Stimulated activated naive B cell treated with anti-CD40 and anti-IgM and Interleukin-4, amounts not matched to agents 10 μg/mL and 1 μg/mL and 100 μg/mL, for 72 hours (primary cell): ENCODE measurements around the gene MGP.

Experiments
- ATAC-seq, 2 donors: fragments of 150-1000 bp; cut with Tn5 transposase; replicated peaks; 2 replicates each; pipeline ENCODE4 v1.10.0; 2021; ENCODE audit warnings: moderate library complexity in 1 of 2
- DNase-seq: peaks from one replicate; pipeline ENCODE4 v3.0.0; 2021
- H3K27ac Mint-ChIP-seq: one replicate; pipeline ENCODE4 v1.8.0; 2022; ENCODE audit warnings: mild to moderate bottlenecking, mixed read lengths
- H3K27me3 Mint-ChIP-seq, 2 donors: one replicate each; pipeline ENCODE4 v1.8.0; 2022; ENCODE audit warnings: mixed read lengths in 2 of 2
- H3K36me3 Mint-ChIP-seq, 2 donors: one replicate each; pipeline ENCODE4 v1.8.0; 2022; ENCODE audit warnings: mixed read lengths in 2 of 2, mild to moderate bottlenecking in 1 of 2
- H3K4me1 Mint-ChIP-seq, 2 donors: one replicate each; pipeline ENCODE4 v1.8.0; 2022; ENCODE audit warnings: mixed read lengths in 2 of 2, mild to moderate bottlenecking in 1 of 2
- H3K4me3 Mint-ChIP-seq, 2 donors: one replicate each; pipeline ENCODE4 v1.8.0; 2022; ENCODE audit warnings: mild to moderate bottlenecking in 2 of 2, mixed read lengths in 2 of 2, moderate library complexity in 1 of 2
- H3K9me3 Mint-ChIP-seq, 2 donors: one replicate each; pipeline ENCODE4 v1.8.0; 2022; ENCODE audit warnings: mixed read lengths in 2 of 2, mild to moderate bottlenecking in 1 of 2

The MGP gene

GRCh38 chr12:14868916-14869506 lies 16.6 kb downstream of the MGP start:
- Mint-ChIP-seq H3K9me3 (peaks cover 2 to 8% of the 10 kb centered on the region in 2 donors), H3K4me1 (peaks cover 4 to 12% of the 10 kb centered on the region in 2 donors), H3K27ac (no peak overlapping the region), H3K27me3 (peaks cover 6 to 10% of the 10 kb centered on the region in 2 donors), H3K36me3 (peaks cover 0 to 5% of the 10 kb centered on the region in 2 donors), H3K4me3 (no peak overlapping the region)
- ATAC-seq (no peak), DNase-seq (no peak)

DNA sequence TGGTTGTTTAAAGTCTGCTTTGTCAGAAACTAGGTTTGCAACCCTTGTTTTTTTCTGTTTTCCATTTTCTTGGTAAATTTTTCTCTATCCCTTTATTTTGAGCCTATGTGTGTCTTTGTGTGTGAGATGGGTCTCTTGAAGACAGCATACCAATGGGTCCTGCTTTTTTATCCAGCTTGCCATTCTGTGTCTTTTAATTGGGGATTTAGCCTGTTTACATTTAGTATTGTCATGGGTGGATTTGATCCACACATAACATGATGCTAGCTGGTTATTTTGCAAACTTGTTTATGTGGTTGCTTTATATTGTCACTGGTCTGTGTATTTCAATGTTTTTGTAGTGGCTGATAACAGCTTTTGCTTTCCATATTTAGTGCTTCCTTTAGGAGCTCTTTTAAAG lies 25.2 kb downstream of the MGP start:
- ATAC-seq (no peak), DNase-seq (no peak)
- H3K4me1 Mint-ChIP-seq, result peaks cover 14 to 26% of the 10 kb centered on the region in 2 donors
- H3K27ac Mint-ChIP-seq, result no peak overlapping the region
- H3K36me3 Mint-ChIP-seq, result peaks cover 2 to 23% of the 10 kb centered on the region in 2 donors
- no peak overlapping the region for H3K4me3 Mint-ChIP-seq
- H3K9me3 Mint-ChIP-seq, result peaks cover 15 to 28% of the 10 kb centered on the region in 2 donors
- H3K27me3 Mint-ChIP-seq, result no peaks in the 10 kb centered on the region

DNA sequence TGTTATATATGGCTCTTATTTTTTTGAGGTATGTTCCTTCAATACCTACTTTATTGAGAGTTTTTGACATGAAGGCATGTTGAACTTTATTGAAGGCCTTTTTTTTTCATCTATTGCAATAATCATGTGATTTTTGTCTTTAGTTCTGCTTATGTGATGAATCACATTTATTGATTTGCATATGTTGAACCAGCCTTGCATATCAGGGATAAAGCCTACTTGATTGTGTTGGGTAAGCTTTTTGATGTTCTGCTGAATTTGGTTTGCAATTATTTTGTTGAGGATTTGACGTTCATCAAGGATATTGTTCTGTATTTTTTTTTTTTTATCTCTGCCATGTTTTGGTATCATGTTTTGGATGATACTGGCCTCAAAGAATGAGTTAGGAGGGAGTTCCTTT lies 27.1 kb downstream of the MGP start:
- DNase-seq (no peak), ATAC-seq (no peak)
- Mint-ChIP-seq H3K27ac (peak overlapping the region; percentile 65), H3K27me3 (no peaks in the 10 kb centered on the region), H3K4me3 (no peak overlapping the region), H3K36me3 (peaks cover 2 to 23% of the 10 kb centered on the region in 2 donors), H3K4me1 (peaks cover 17 to 34% of the 10 kb centered on the region in 2 donors), H3K9me3 (peaks cover 15 to 28% of the 10 kb centered on the region in 2 donors)

GRCh38 chr12:14854586-14855183 lies 31.0 kb downstream of the MGP start:
- no peaks in the 10 kb centered on the region for H3K27me3 Mint-ChIP-seq
- DNase-seq (no peak), ATAC-seq (no peak)
- H3K4me1 Mint-ChIP-seq, result peaks cover 17 to 34% of the 10 kb centered on the region in 2 donors
- H3K36me3 Mint-ChIP-seq, result peaks cover 2 to 9% of the 10 kb centered on the region in 2 donors
- H3K4me3 Mint-ChIP-seq, result no peak overlapping the region
- H3K27ac Mint-ChIP-seq, result no peak overlapping the region
- peaks cover 7 to 16% of the 10 kb centered on the region in 2 donors for H3K9me3 Mint-ChIP-seq

DNA sequence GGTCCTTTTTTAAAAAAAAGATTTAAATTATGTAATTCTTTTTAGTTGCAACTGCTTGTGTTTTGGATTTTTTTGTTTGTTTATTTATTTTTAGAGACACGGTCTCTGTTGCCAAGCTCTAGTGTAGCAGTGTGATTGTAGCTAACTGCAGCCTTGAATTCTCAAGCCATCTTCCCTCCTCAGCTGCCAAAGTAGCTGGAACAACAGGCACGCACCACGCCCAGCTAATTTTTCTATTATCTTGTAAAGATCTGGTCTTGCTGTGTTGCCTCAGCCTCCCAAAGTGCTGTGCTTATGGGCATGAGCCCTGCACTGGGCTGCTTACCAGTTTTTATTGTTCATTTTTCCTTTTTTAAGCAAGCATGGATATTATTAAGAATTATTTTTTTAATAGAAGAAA lies 31.7 kb downstream of the MGP start:
- Mint-ChIP-seq H3K36me3 (peaks cover 2 to 4% of the 10 kb centered on the region in 2 donors), H3K4me1 (peaks cover 15 to 28% of the 10 kb centered on the region in 2 donors), H3K27me3 (no peaks in the 10 kb centered on the region), H3K4me3 (no peak overlapping the region), H3K27ac (no peak overlapping the region), H3K9me3 (peaks cover 0 to 11% of the 10 kb centered on the region in 2 donors)
- ATAC-seq (no peak), DNase-seq (no peak)

DNA sequence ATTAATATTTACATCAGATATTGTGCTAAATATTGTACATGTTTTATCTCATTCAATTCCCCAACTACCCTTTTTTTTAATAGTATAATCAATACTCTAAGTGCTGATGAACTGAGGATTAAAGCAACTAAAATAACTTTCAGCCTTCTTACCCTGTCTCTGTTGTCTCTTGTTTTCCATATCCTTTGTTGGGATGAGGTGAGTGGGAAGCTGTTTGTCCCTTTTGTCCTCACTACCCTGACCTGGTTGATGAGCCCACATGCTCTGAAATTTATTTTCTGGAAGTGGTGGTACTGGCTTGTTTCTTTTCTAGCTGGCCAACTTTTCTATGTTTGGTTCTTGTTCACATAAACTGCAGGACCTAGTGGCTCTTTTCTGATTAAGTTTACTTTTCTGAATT lies 32.8 kb downstream of the MGP start:
- Mint-ChIP-seq H3K36me3 (peaks cover 3 to 4% of the 10 kb centered on the region in 2 donors), H3K4me1 (peaks cover 6 to 17% of the 10 kb centered on the region in 2 donors), H3K27ac (no peak overlapping the region), H3K4me3 (no peak overlapping the region), H3K27me3 (no peaks in the 10 kb centered on the region), H3K9me3 (peaks cover 0 to 5% of the 10 kb centered on the region in 2 donors)
- ATAC-seq (no peak), DNase-seq (no peak)

- H3K36me3 Mint-ChIP-seq, result peaks cover 0 to 1% of the 10 kb centered on the region in 2 donors
- H3K27ac Mint-ChIP-seq, result no peak overlapping the region
- peaks cover 5 to 12% of the 10 kb centered on the region in 2 donors for H3K4me1 Mint-ChIP-seq
- H3K27me3 Mint-ChIP-seq, result no peaks in the 10 kb centered on the region
- DNase-seq, result no peak
- no peaks in the 10 kb centered on the region for H3K9me3 Mint-ChIP-seq
- no peak overlapping the region for H3K4me3 Mint-ChIP-seq
- no peak for ATAC-seq
Observed at GRCh38 chr12:14850929-14851663, 34.6 kb downstream of the MGP start.

DNA sequence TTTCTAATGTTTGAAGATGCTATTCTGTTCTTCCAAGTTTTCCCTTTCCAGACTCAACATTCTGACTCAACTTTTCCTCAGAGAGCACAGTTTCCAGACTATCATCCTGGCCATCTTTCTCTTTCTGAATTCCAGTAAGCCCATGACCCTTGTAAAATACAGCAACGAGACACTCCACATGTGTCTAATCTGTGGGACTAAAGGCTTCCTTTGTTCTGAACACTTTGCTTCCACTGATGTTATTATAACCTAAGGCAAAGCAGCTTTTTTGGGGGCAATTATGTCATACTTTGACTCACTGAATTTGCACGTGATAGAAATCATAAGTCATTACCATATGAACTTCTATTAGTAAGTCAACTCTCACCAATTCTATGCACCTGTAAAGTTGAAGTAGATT lies 36.0 kb downstream of the MGP start:
- Mint-ChIP-seq H3K9me3 (no peaks in the 10 kb centered on the region), H3K4me3 (no peak overlapping the region), H3K4me1 (peaks cover 6 to 17% of the 10 kb centered on the region in 2 donors), H3K36me3 (peaks cover 0 to 1% of the 10 kb centered on the region in 2 donors), H3K27me3 (no peaks in the 10 kb centered on the region), H3K27ac (no peak overlapping the region)
- ATAC-seq, result no peak
- no peak for DNase-seq

- DNase-seq (no peak), ATAC-seq (no peak)
- H3K27me3 Mint-ChIP-seq, result no peaks in the 10 kb centered on the region
- H3K4me1 Mint-ChIP-seq, result peaks cover 6 to 15% of the 10 kb centered on the region in 2 donors
- H3K9me3 Mint-ChIP-seq, result no peaks in the 10 kb centered on the region
- no peak overlapping the region for H3K4me3 Mint-ChIP-seq
- H3K27ac Mint-ChIP-seq, result no peak overlapping the region
- peaks cover 0 to 1% of the 10 kb centered on the region in 2 donors for H3K36me3 Mint-ChIP-seq
Observed at GRCh38 chr12:14846876-14847580, 38.6 kb downstream of the MGP start.

DNA sequence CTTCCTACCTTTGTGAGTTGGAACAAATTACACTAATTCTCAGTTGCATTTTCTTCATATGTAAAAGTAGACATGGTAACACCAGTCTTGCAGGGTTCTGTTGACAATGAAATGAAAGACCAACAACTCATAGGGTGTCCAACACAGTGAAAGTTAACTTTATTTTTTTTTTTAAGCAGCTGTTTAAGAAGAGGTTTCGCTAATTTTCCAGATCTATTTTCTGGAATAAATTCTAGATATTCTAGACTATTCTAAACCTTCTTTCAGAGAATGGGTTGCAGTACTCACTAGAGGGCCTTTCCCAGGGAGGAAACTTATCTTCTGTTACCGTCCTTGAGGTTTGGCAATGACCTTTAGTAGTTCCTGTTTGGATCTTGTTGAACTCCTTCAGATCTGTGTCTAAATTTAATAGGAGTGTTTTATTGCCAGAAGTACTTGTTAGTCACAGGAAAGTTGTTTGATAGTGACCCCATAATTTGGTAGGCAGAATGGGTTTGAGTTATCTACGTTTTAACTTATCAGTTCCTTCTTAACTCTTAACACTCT lies 39.5 kb downstream of the MGP start:
- Mint-ChIP-seq H3K27ac (no peak overlapping the region), H3K9me3 (no peaks in the 10 kb centered on the region), H3K27me3 (no peaks in the 10 kb centered on the region), H3K4me1 (peaks cover 6 to 22% of the 10 kb centered on the region in 2 donors), H3K36me3 (peaks cover 0 to 1% of the 10 kb centered on the region in 2 donors), H3K4me3 (no peak overlapping the region)
- DNase-seq (no peak), ATAC-seq (peak; percentile 42 to 60)

GRCh38 chr12:14845350-14845750 lies 40.3 kb downstream of the MGP start:
- Mint-ChIP-seq H3K27ac (peak overlapping the region; percentile 52), H3K27me3 (no peaks in the 10 kb centered on the region), H3K4me1 (peaks cover 6 to 22% of the 10 kb centered on the region in 2 donors), H3K9me3 (no peaks in the 10 kb centered on the region), H3K4me3 (peak overlapping the region; percentile 4 to 22), H3K36me3 (peaks cover 0 to 1% of the 10 kb centered on the region in 2 donors)
- peak; percentile 33 to 52 for ATAC-seq
- DNase-seq, result peak; percentile 12

DNA sequence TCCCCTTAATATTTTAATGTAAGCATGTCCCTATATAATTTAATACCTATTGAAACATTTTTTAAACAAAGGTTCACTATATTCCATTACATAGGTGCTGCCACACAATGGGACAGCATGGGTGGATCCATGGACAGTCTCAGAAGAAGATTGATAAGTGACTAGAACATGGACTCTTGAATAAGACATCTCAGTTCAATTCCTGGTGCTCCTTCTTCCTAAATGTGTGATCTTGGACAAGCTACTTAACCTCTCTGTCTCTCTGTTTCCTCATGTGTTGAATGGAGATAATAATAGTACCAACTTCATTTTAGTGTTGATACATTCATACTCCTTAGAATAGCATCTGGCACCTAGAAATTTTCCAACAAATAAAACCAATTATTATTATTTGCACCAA lies 41.3 kb downstream of the MGP start:
- peaks cover 0 to 1% of the 10 kb centered on the region in 2 donors for H3K36me3 Mint-ChIP-seq
- ATAC-seq, result no peak
- no peaks in the 10 kb centered on the region for H3K9me3 Mint-ChIP-seq
- no peak for DNase-seq
- no peaks in the 10 kb centered on the region for H3K27me3 Mint-ChIP-seq
- H3K27ac Mint-ChIP-seq, result no peak overlapping the region
- H3K4me1 Mint-ChIP-seq, result peaks cover 6 to 22% of the 10 kb centered on the region in 2 donors
- no peak overlapping the region for H3K4me3 Mint-ChIP-seq

GRCh38 chr12:14843425-14843887 lies 42.2 kb downstream of the MGP start, which contains the start of gene ART4:
ART4 (minus strand) TSS chr12:14843526; CDS start chr12:14843113, 413 bp downstream.
- Mint-ChIP-seq H3K36me3 (peaks cover 0 to 1% of the 10 kb centered on the region in 2 donors), H3K27me3 (peaks cover 0 to 2% of the 10 kb centered on the region in 2 donors), H3K4me3 (no peak within 1 kb of the TSS), H3K9me3 (no peaks in the 10 kb centered on the region), H3K4me1 (peaks cover 6 to 22% of the 10 kb centered on the region in 2 donors), H3K27ac (no peak within 1 kb of the TSS)
- ATAC-seq (no peak), DNase-seq (no peak)

DNA sequence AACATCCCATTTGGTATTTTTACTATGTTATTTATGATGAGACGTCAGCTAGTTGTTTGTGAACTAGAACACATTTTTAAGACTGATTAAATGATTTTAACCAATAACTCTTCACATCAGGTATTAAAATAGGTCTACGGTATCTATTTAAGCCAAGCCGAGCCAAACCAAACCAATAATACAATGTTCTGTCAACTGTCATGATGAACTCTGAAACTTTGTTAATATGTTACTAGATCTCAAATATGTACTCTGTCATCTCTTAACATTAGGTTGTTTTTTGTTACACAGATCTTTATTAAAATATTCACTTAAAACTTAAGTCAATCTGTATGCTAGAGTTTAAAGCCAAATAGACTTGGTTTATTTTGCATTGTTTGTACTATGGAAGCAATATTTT lies 43.3 kb downstream of the MGP start:
- ATAC-seq (no peak), DNase-seq (no peak)
- Mint-ChIP-seq H3K27me3 (peaks cover 0 to 3% of the 10 kb centered on the region in 2 donors), H3K36me3 (no peaks in the 10 kb centered on the region), H3K27ac (no peak overlapping the region), H3K4me3 (no peak overlapping the region), H3K9me3 (no peaks in the 10 kb centered on the region), H3K4me1 (peaks cover 6 to 22% of the 10 kb centered on the region in 2 donors)
